DMS153 (cell line): ENCODE data around the gene BNIP1.

Experiments
- DNase-seq: peaks from one replicate; lab custom pipeline; 2025; lab: John Stamatoyannopoulos, UW

Gene BNIP1

GRCh38 chr5:173165177-173166016 lies 21.1 kb downstream of the BNIP1 start:
- no peak for DNase-seq

- no peak for DNase-seq
These were observed 27.8 kb downstream of the BNIP1 start for GRCh38 chr5:173172166-173172565.

GRCh38 chr5:173175523-173175922 lies 31.2 kb downstream of the BNIP1 start:
- DNase-seq: no peak

GRCh38 chr5:173178369-173178910 lies 34.1 kb downstream of the BNIP1 start:
- no peak for DNase-seq

- DNase-seq: no peak
These were observed 36.0 kb downstream of the BNIP1 start for GRCh38 chr5:173180331-173180730.

- DNase-seq: no peak
These were observed 42.9 kb downstream of the BNIP1 start for GRCh38 chr5:173187054-173187743.

GRCh38 chr5:173188280-173188679 lies 43.9 kb downstream of the BNIP1 start:
- no peak for DNase-seq

- DNase-seq: no peak
These were observed 46.7 kb downstream of the BNIP1 start for GRCh38 chr5:173191015-173191414.

- DNase-seq: no peak
These were observed 47.2 kb downstream of the BNIP1 start for GRCh38 chr5:173191561-173191960.

- no peak for DNase-seq
These were observed 48.2 kb downstream of the BNIP1 start for GRCh38 chr5:173192561-173192960.

- no peak for DNase-seq
These were observed 52.0 kb downstream of the BNIP1 start for GRCh38 chr5:173196133-173196952.

- no peak for DNase-seq
These were observed 53.1 kb downstream of the BNIP1 start for GRCh38 chr5:173197375-173197891.

GRCh38 chr5:173198049-173198448 lies 53.7 kb downstream of the BNIP1 start:
- DNase-seq: no peak

- DNase-seq: no peak
These were observed 56.0 kb downstream of the BNIP1 start for GRCh38 chr5:173200356-173200755.

- DNase-seq: no peak
These were observed 57.4 kb downstream of the BNIP1 start for GRCh38 chr5:173201636-173202265.

- no peak for DNase-seq
These were observed 58.0 kb downstream of the BNIP1 start for GRCh38 chr5:173202266-173202875.

- DNase-seq: no peak
These were observed 60.1 kb downstream of the BNIP1 start for GRCh38 chr5:173204185-173204979.

GRCh38 chr5:173205916-173206315 lies 61.6 kb downstream of the BNIP1 start:
- no peak for DNase-seq

- no peak for DNase-seq
These were observed 64.0 kb downstream of the BNIP1 start for GRCh38 chr5:173208296-173208695.

GRCh38 chr5:173210877-173211276 lies 66.5 kb downstream of the BNIP1 start:
- no peak for DNase-seq
